A673 (cell line): ENCODE measurements around the gene PCBP3.
"Not testable (repeated sequence)": the region's sequence is repeated elsewhere in the genome, so short reads cannot be mapped to it uniquely, and the experiment has no call there.

Experiments
- EZH2 ChIP-seq: fragments of 200-600 bp; sonication (generic); IDR thresholded peaks from 2 replicates; pipeline ENCODE4 v1.6.1; 2017; ENCODE audit warnings: borderline replicate concordance, low read depth, mild to moderate bottlenecking, mixed read lengths, antibody characterized with exemption, low read length; ENCODE audit not compliant: poor library complexity, severe bottlenecking
- TF ChIP-seq, protein P1 (sequence below): fragments of 300-800, 200-600 bp; sonication (generic); conservative IDR thresholded peaks from 2 replicates; pipeline ENCODE4 v1.5.1; 2017; ENCODE audit warnings: low read depth, mild to moderate bottlenecking, antibody characterized with exemption, low read length, moderate library complexity, mixed read lengths

DNA sequence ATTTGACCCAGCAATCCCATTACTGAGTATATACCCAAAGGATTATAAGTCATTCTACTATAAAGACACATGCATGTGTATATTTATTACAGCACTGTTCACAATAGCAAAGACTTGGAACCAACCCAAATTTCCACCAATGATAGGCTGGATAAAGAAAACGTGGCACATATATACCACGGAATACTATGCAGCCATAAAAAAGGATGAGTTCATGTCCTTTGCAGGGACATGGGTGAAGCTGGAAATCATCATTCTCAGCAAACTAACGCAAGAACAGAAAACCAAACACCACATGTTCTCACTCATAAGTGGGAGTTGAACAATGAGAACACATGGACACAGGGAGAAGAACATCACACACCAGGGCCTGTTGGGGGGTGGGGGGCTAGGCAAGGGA is 165.1 kb downstream of the PCBP3 start:
- TF ChIP-seq, protein P1, sequence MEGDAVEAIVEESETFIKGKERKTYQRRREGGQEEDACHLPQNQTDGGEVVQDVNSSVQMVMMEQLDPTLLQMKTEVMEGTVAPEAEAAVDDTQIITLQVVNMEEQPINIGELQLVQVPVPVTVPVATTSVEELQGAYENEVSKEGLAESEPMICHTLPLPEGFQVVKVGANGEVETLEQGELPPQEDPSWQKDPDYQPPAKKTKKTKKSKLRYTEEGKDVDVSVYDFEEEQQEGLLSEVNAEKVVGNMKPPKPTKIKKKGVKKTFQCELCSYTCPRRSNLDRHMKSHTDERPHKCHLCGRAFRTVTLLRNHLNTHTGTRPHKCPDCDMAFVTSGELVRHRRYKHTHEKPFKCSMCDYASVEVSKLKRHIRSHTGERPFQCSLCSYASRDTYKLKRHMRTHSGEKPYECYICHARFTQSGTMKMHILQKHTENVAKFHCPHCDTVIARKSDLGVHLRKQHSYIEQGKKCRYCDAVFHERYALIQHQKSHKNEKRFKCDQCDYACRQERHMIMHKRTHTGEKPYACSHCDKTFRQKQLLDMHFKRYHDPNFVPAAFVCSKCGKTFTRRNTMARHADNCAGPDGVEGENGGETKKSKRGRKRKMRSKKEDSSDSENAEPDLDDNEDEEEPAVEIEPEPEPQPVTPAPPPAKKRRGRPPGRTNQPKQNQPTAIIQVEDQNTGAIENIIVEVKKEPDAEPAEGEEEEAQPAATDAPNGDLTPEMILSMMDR: not testable (repeated sequence)
- TF ChIP-seq EZH2: not testable (repeated sequence)
